GM18951 (cell line): ENCODE data around the gene ARSA.

Source experiments
- POLR2A ChIP-seq: IDR thresholded peaks from 4 replicates; pipeline ENCODE4 v1.6.1; 2011; ENCODE audit warnings: mild to moderate bottlenecking; ENCODE audit not compliant: insufficient read length, insufficient read depth; ENCODE audit errors: extremely low read depth
- in situ Hi-C: fragments of 300-500 bp; cut with MboI; formaldehyde crosslinking; loops from one replicate; pipeline ENCODE4 v1.12.0; 2022; ENCODE audit warnings: low sequenced_read_pairs, mixed read lengths, inconsistent platforms; ENCODE audit not compliant: unreplicated experiment

The ARSA gene

GRCh38 chr22:50581031-50581949, 46.7 kb downstream of the ARSA start:
- TF ChIP-seq POLR2A, result no peak
- in situ Hi-C loops, result no loop called here

- in situ Hi-C loops, result no loop called here
- TF ChIP-seq POLR2A, result no peak
These were observed 48.2 kb downstream of the ARSA start for GRCh38 chr22:50579752-50580151.

- in situ Hi-C loops, result no loop called here
These were observed 49.1 kb downstream of the ARSA start for GRCh38 chr22:50578776-50579310.

GRCh38 chr22:50577987-50578775, 49.8 kb downstream of the ARSA start, which contains the start of gene CPT1B:
Gene CPT1B, minus strand, starts transcription at chr22:50578427. Its CDS starts 512 bp downstream, at chr22:50577915.
- in situ Hi-C loops, result no loop called here
- no peak for TF ChIP-seq POLR2A

More at GRCh38 chr22:50578776-50579310, 49.1 kb downstream of the ARSA start:
- no peak for TF ChIP-seq POLR2A

GRCh38 chr22:50577697-50577986, 50.3 kb downstream of the ARSA start:
- no peak for TF ChIP-seq POLR2A
- in situ Hi-C loops, result no loop called here

GRCh38 chr22:50576806-50577696, 50.9 kb downstream of the ARSA start:
- TF ChIP-seq POLR2A, result no peak
- in situ Hi-C loops, result no loop called here

GRCh38 chr22:50576070-50576469, 51.9 kb downstream of the ARSA start:
- no peak for TF ChIP-seq POLR2A
- in situ Hi-C loops, result no loop called here

GRCh38 chr22:50575426-50575941, 52.5 kb downstream of the ARSA start:
- TF ChIP-seq POLR2A, result no peak
- in situ Hi-C loops, result no loop called here
